Measurements from ENCODE around the gene MSLN. TPM values are rescaled to one million over a fixed set of nuclear protein-coding genes. Genes with fewer than 3 reads are reported as not detected.

The MSLN gene
- total and polyA plus RNA-seq, 2 experiments from 2014 or later = 4.5 TPM; not detected in 1

GRCh38 chr16:764184-764750 lies 3.7 kb downstream of the MSLN start:
- Histone ChIP-seq H3K27me3 (no peaks in the 10 kb centered on the region), H3K36me3 (no peaks in the 10 kb centered on the region), H3K27ac (no peak overlapping the region), H3K4me1 (ENCODE audit: low read depth) (peaks cover 9% of the 10 kb centered on the region), H3K9me3 (ENCODE audit: low read depth) (no peaks in the 10 kb centered on the region), H3K4me3 (no peak overlapping the region)
- no peak for DNase-seq (ENCODE audit: low read depth in 1 of 2, low spot score in 1 of 2)
- TF ChIP-seq CTCF (IDR thresholded peaks at IDR 0.05; ENCODE audit: low read depth, low read length) = no peak

- Histone ChIP-seq H3K36me3 (no peaks in the 10 kb centered on the region), H3K27me3 (no peaks in the 10 kb centered on the region), H3K9me3 (ENCODE audit: low read depth) (no peaks in the 10 kb centered on the region), H3K27ac (no peak overlapping the region), H3K4me1 (ENCODE audit: low read depth) (peaks cover 2% of the 10 kb centered on the region), H3K4me3 (no peak overlapping the region)
- TF ChIP-seq CTCF (IDR thresholded peaks at IDR 0.05; ENCODE audit: low read depth, low read length) = no peak
- no peak for DNase-seq (ENCODE audit: low read depth in 1 of 2, low spot score in 1 of 2)
These were observed 4.4 kb downstream of the MSLN start for GRCh38 chr16:764848-765487.

- Histone ChIP-seq H3K27me3 (no peaks in the 10 kb centered on the region), H3K27ac (no peak overlapping the region), H3K4me1 (ENCODE audit: low read depth) (no peaks in the 10 kb centered on the region), H3K9me3 (ENCODE audit: low read depth) (no peaks in the 10 kb centered on the region), H3K4me3 (no peak overlapping the region), H3K36me3 (no peaks in the 10 kb centered on the region)
- DNase-seq (ENCODE audit: low read depth in 1 of 2, low spot score in 1 of 2) = no peak
- TF ChIP-seq CTCF (IDR thresholded peaks at IDR 0.05; ENCODE audit: low read depth, low read length) = no peak
These were observed 4.9 kb downstream of the MSLN start for GRCh38 chr16:765488-765865.

GRCh38 chr16:766008-766819 lies 5.7 kb downstream of the MSLN start:
- no peaks in the 10 kb centered on the region for H3K9me3 ChIP-seq (ENCODE audit: low read depth)
- no peak overlapping the region for H3K4me3 ChIP-seq
- H3K36me3 ChIP-seq = no peaks in the 10 kb centered on the region
- no peaks in the 10 kb centered on the region for H3K27me3 ChIP-seq
- H3K27ac ChIP-seq = no peak overlapping the region
- DNase-seq (ENCODE audit: low read depth in 1 of 2, low spot score in 1 of 2) = no peak
- no peak for TF ChIP-seq CTCF (IDR thresholded peaks at IDR 0.05; ENCODE audit: low read depth, low read length)
- H3K4me1 ChIP-seq (ENCODE audit: low read depth) = no peaks in the 10 kb centered on the region

- no peak for TF ChIP-seq CTCF (IDR thresholded peaks at IDR 0.05; ENCODE audit: low read depth, low read length)
- no peak overlapping the region for H3K4me3 ChIP-seq
- H3K4me1 ChIP-seq (ENCODE audit: low read depth) = no peaks in the 10 kb centered on the region
- H3K27me3 ChIP-seq = no peaks in the 10 kb centered on the region
- DNase-seq (ENCODE audit: low read depth in 1 of 2, low spot score in 1 of 2) = no peak
- H3K9me3 ChIP-seq (ENCODE audit: low read depth) = no peaks in the 10 kb centered on the region
- no peak overlapping the region for H3K27ac ChIP-seq
- H3K36me3 ChIP-seq = no peaks in the 10 kb centered on the region
These were observed 6.5 kb downstream of the MSLN start for GRCh38 chr16:766820-767640.
